ENCODE measurements around the gene PRKG1. TPM values are rescaled to one million over a fixed set of nuclear protein-coding genes. Genes with fewer than 3 reads are reported as not detected.

The PRKG1 gene
- total RNA-seq, 6 experiments from 2014 or later = 1.1 to 2.0 (median 1.3) TPM

DNA sequence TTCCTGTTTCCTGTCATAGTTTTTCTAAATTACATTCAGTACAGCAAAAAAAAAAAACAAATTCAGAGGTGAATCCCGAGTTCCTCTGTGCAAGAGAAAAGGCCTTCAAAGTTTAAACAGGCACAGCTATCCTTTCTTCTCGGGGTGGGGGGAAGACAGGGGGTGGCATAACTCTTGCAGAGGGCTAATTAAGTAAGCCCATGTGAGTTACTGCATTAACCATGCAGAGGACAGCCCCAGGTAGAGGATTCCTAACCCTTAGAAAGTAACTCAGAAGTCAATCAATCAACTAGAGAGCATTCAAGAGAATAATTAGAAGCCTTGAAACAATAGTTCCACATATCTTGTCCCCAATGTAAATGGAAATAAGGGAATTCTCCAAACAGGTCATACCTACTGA, 454.2 kb downstream of the PRKG1 start:
- no peaks in the 10 kb centered on the region for H3K9me3 ChIP-seq
- 4% methylated on average over 2 of the region's 2 CpGs for WGBS (ENCODE audit: insufficient coverage, low coverage, low lambda C conversion rate, missing lambda C conversion rate)
- peaks cover 0 to 3% of the 10 kb centered on the region in 2 donors for H3K27me3 ChIP-seq
- no peak for ATAC-seq
- intact Hi-C loops (cut with DNase I) = no loop called here
- no peaks in the 10 kb centered on the region for H3K36me3 ChIP-seq
- no peak for TF ChIP-seq CTCF (IDR thresholded peaks at IDR 0.05)
- TF ChIP-seq POLR2A (IDR thresholded peaks at IDR 0.05) = no peak
- no peak overlapping the region for H3K27ac ChIP-seq
- no peaks in the 10 kb centered on the region for H3K4me1 ChIP-seq
- no peak for DNase-seq
- no peak overlapping the region for H3K4me3 ChIP-seq

- intact Hi-C loops (cut with DNase I) = no loop called here
- Histone ChIP-seq H3K27me3 (peaks cover 0 to 3% of the 10 kb centered on the region in 2 donors), H3K9me3 (no peaks in the 10 kb centered on the region), H3K36me3 (no peaks in the 10 kb centered on the region), H3K27ac (no peak overlapping the region), H3K4me1 (no peaks in the 10 kb centered on the region), H3K4me3 (no peak overlapping the region)
- no peak for ATAC-seq
- 31% methylated on average over 4 of the region's 4 CpGs for WGBS (ENCODE audit: insufficient coverage, low coverage, low lambda C conversion rate, missing lambda C conversion rate)
- DNase-seq = no peak
- TF ChIP-seq CTCF (IDR thresholded peaks at IDR 0.05) = no peak
- TF ChIP-seq POLR2A (IDR thresholded peaks at IDR 0.05) = no peak
These were observed 456.3 kb downstream of the PRKG1 start for GRCh38 chr10:51530541-51530940.

DNA sequence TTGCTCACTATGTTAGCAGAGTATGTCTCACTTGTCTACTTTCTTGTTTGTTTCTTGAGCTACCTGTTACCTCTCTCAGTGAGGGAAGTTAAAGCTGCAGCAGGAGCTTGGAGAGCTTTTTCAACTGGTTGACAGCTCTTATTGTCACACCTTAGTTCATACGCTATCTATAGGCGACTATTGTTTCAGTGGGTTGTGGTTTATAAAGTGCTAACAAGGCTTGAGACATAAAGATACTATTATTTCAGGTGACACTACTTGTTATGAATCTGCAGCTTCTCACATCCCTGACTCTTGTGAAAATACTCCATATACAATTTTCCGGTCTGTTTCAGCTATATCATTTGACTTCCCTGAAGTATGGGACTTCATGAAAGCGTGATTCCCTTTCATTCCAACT, 457.8 kb downstream of the PRKG1 start:
- Histone ChIP-seq H3K9me3 (no peaks in the 10 kb centered on the region), H3K27ac (no peak overlapping the region), H3K4me1 (no peaks in the 10 kb centered on the region), H3K36me3 (no peaks in the 10 kb centered on the region), H3K4me3 (no peak overlapping the region), H3K27me3 (no peaks in the 10 kb centered on the region)
- intact Hi-C loops (cut with DNase I) = no loop called here
- WGBS (ENCODE audit: insufficient coverage, low coverage, low lambda C conversion rate, missing lambda C conversion rate) = 71% methylated on average over 4 of the region's 4 CpGs
- ATAC-seq = no peak
- TF ChIP-seq POLR2A (IDR thresholded peaks at IDR 0.05) (no peak), CTCF (IDR thresholded peaks at IDR 0.05) (no peak)
- DNase-seq = no peak

- 45% methylated on average over 5 of the region's 5 CpGs for WGBS (ENCODE audit: insufficient coverage, low coverage, low lambda C conversion rate, missing lambda C conversion rate)
- H3K4me3 ChIP-seq = no peak overlapping the region
- no peak overlapping the region for H3K27ac ChIP-seq
- H3K9me3 ChIP-seq = no peaks in the 10 kb centered on the region
- no peak for ATAC-seq
- TF ChIP-seq CTCF (IDR thresholded peaks at IDR 0.05) = no peak
- no peak for TF ChIP-seq POLR2A (IDR thresholded peaks at IDR 0.05)
- DNase-seq = no peak
- H3K36me3 ChIP-seq = no peaks in the 10 kb centered on the region
- intact Hi-C loops (cut with DNase I) = no loop called here
- H3K4me1 ChIP-seq = no peaks in the 10 kb centered on the region
- H3K27me3 ChIP-seq = no peaks in the 10 kb centered on the region
These were observed 468.6 kb downstream of the PRKG1 start for GRCh38 chr10:51542853-51543252.

DNA sequence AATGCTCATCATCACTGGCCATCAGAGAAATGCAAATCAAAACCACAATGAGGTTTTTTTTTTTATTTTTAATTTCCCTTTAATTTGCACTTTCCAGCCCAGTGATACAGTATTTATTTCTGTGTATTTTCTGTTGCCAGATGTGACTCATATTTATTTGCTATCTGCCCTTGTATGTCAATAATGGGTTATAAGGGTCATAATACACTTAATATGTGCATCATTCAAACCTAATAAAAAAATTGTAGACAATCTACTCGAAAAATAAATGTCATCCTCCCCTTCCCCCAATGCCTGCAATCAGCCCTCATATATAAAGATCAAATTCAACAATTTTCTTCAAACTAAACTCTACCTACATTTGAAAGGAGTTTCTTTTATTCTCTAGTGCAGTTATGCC, 470.6 kb downstream of the PRKG1 start:
- WGBS (ENCODE audit: insufficient coverage, low coverage, low lambda C conversion rate, missing lambda C conversion rate) = 32% methylated on average over 1 of the region's 1 CpG
- Histone ChIP-seq H3K27me3 (no peaks in the 10 kb centered on the region), H3K4me1 (no peaks in the 10 kb centered on the region), H3K4me3 (no peak overlapping the region), H3K36me3 (no peaks in the 10 kb centered on the region), H3K27ac (no peak overlapping the region), H3K9me3 (no peaks in the 10 kb centered on the region)
- intact Hi-C loops (cut with DNase I) = no loop called here
- DNase-seq (no peak), ATAC-seq (no peak)
- TF ChIP-seq CTCF (IDR thresholded peaks at IDR 0.05) (no peak), POLR2A (IDR thresholded peaks at IDR 0.05) (no peak)
